H9 (cell line): Measurements from ENCODE around the gene A1CF. TPM values are rescaled to one million over a fixed set of nuclear protein-coding genes. Genes with fewer than 3 reads are reported as not detected.

Experiments used
- DNase-seq: peaks from one replicate; pipeline ENCODE4 v3.0.0-alpha.2; 2017
- H2AFZ ChIP-seq: one replicate; pipeline ENCODE4 v1.6.1; 2013; ENCODE audit warnings: mild to moderate bottlenecking, low read length, control low read depth, moderate library complexity
- H2AK5ac ChIP-seq: 2 replicates; pipeline ENCODE4 v1.6.1; 2013; ENCODE audit warnings: low read length, control low read depth, mixed read lengths; ENCODE audit not compliant: insufficient read length
- H2BK120ac ChIP-seq: one replicate; pipeline ENCODE4 v1.6.1; 2013; ENCODE audit warnings: low read depth, mild to moderate bottlenecking, low read length, control low read depth, inconsistent platforms; ENCODE audit not compliant: poor library complexity, severe bottlenecking
- H2BK12ac ChIP-seq: 2 replicates; pipeline ENCODE4 v1.6.1; 2013; ENCODE audit warnings: low read length, control low read depth, mixed read lengths, low read depth; ENCODE audit not compliant: insufficient read length
- H2BK15ac ChIP-seq: 2 replicates; pipeline ENCODE4 v1.6.1; 2013; ENCODE audit warnings: low read depth, low read length, control low read depth
- H2BK20ac ChIP-seq: one replicate; pipeline ENCODE4 v1.6.1; 2013; ENCODE audit warnings: low read depth, mild to moderate bottlenecking, low read length, control low read depth, inconsistent platforms; ENCODE audit not compliant: poor library complexity, severe bottlenecking
- H2BK5ac ChIP-seq: 2 replicates; pipeline ENCODE4 v1.6.1; 2013; ENCODE audit warnings: low read length, control low read depth, mixed read lengths; ENCODE audit not compliant: insufficient read length
- H3K14ac ChIP-seq: 2 replicates; pipeline ENCODE4 v1.6.1; 2013; ENCODE audit warnings: low read length, control low read depth; ENCODE audit not compliant: insufficient read depth
- H3K18ac ChIP-seq: 2 replicates; pipeline ENCODE4 v1.6.1; 2013; ENCODE audit warnings: low read depth, mild to moderate bottlenecking, mixed read lengths, low read length, control low read depth; ENCODE audit not compliant: insufficient read length
- H3K23ac ChIP-seq: 2 replicates; pipeline ENCODE4 v1.6.1; 2013; ENCODE audit warnings: low read length, control low read depth, mixed read lengths, low read depth; ENCODE audit not compliant: insufficient read length
- H3K23me2 ChIP-seq: 2 replicates; pipeline ENCODE4 v1.6.1; 2013; ENCODE audit warnings: low read depth, mild to moderate bottlenecking, mixed read lengths, low read length, control low read depth; ENCODE audit not compliant: insufficient read length, poor library complexity, severe bottlenecking
- H3K27ac ChIP-seq: 2 replicates; pipeline ENCODE4 v1.5.1; 2013; ENCODE audit warnings: low read length, control low read depth, mixed read lengths, low read depth; ENCODE audit not compliant: insufficient read length
- H3K27me3 ChIP-seq: 2 replicates; pipeline ENCODE4 v1.6.1; 2013; ENCODE audit warnings: low read length, control low read depth, inconsistent platforms; ENCODE audit not compliant: insufficient read depth
- H3K4ac ChIP-seq: 2 replicates; pipeline ENCODE4 v1.6.1; 2013; ENCODE audit warnings: low read depth, mild to moderate bottlenecking, control low read depth, inconsistent platforms, low read length, moderate library complexity
- H3K4me1 ChIP-seq: 2 replicates; pipeline ENCODE4 v1.6.1; 2013; ENCODE audit warnings: low read length, control low read depth, inconsistent platforms; ENCODE audit not compliant: insufficient read depth
- H3K4me2 ChIP-seq: 2 replicates; pipeline ENCODE4 v1.6.1; 2013; ENCODE audit warnings: low read length, control low read depth, mixed read lengths; ENCODE audit not compliant: insufficient read length, insufficient read depth
- H3K56ac ChIP-seq: 2 replicates; pipeline ENCODE4 v1.6.1; 2013; ENCODE audit warnings: low read depth, mild to moderate bottlenecking, mixed read lengths, low read length, control low read depth; ENCODE audit not compliant: insufficient read length
- H3K79me1 ChIP-seq: 2 replicates; pipeline ENCODE4 v1.6.1; 2013; ENCODE audit warnings: low read depth, mild to moderate bottlenecking, moderate library complexity, low read length, control low read depth, inconsistent platforms; ENCODE audit not compliant: insufficient read depth, poor library complexity, severe bottlenecking
- H3K79me2 ChIP-seq: 2 replicates; pipeline ENCODE4 v1.6.1; 2013; ENCODE audit warnings: low read length, control low read depth, inconsistent platforms; ENCODE audit not compliant: insufficient read depth
- H3K9ac ChIP-seq: 2 replicates; pipeline ENCODE4 v1.6.1; 2013; ENCODE audit warnings: low read length, control low read depth, mixed read lengths; ENCODE audit not compliant: insufficient read length; ENCODE audit errors: extremely low read depth
- H3K9me3 ChIP-seq: one replicate; pipeline ENCODE4 v1.6.1; 2013; ENCODE audit warnings: low read depth, low read length, inconsistent platforms; ENCODE audit not compliant: control insufficient read depth
- H3T11ph ChIP-seq: one replicate; pipeline ENCODE4 v1.6.1; 2013; ENCODE audit warnings: mild to moderate bottlenecking, low read length, control low read depth, inconsistent platforms
- H4K20me1 ChIP-seq: one replicate; pipeline ENCODE4 v1.6.1; 2013; ENCODE audit not compliant: control insufficient read depth, insufficient read length, insufficient read depth
- H4K5ac ChIP-seq: 2 replicates; pipeline ENCODE4 v1.6.1; 2013; ENCODE audit warnings: low read depth, mild to moderate bottlenecking, mixed read lengths, low read length, control low read depth; ENCODE audit not compliant: insufficient read length
- H4K8ac ChIP-seq: replicated peaks from 2 replicates; pipeline ENCODE4 v1.6.1; 2013; ENCODE audit warnings: low read length, control low read depth, mixed read lengths, low read depth; ENCODE audit not compliant: insufficient read length
- H4K91ac ChIP-seq: 2 replicates; pipeline ENCODE4 v1.6.1; 2013; ENCODE audit warnings: low read depth, mild to moderate bottlenecking, moderate library complexity, mixed read lengths, low read length, control low read depth; ENCODE audit not compliant: insufficient read length
- H3K27ac Mint-ChIP-seq, 3 experiments: 2 replicates in 2 of 3; 3 replicates in 1 of 3; pipeline ENCODE4 v1.8.0; 2020 to 2021; ENCODE audit warnings: mixed read lengths in 3 of 3, mild to moderate bottlenecking in 1 of 3, moderate library complexity in 1 of 3
- H3K27me3 Mint-ChIP-seq: 2 replicates; pipeline ENCODE4 v1.8.0; 2021; ENCODE audit warnings: low read depth, mild to moderate bottlenecking, moderate library complexity, mixed read lengths
- H3K36me3 Mint-ChIP-seq, 3 experiments: 2 replicates in 2 of 3; 3 replicates in 1 of 3; pipeline ENCODE4 v1.8.0; 2020 to 2021; ENCODE audit warnings: low read depth in 3 of 3, mixed read lengths in 3 of 3; ENCODE audit not compliant: insufficient read depth in 1 of 3
- H3K4me1 Mint-ChIP-seq, 2 experiments: 2 replicates each; pipeline ENCODE4 v1.8.0; 2020; ENCODE audit warnings: mixed read lengths in 2 of 2
- H3K4me3 Mint-ChIP-seq, 2 experiments: 2 replicates in 1 of 2; 3 replicates in 1 of 2; pipeline ENCODE4 v1.8.0; 2020 to 2021; ENCODE audit warnings: mild to moderate bottlenecking in 2 of 2, mixed read lengths in 2 of 2, moderate library complexity in 1 of 2
- H3K9me3 Mint-ChIP-seq, 2 experiments: 2 replicates in 1 of 2; 3 replicates in 1 of 2; pipeline ENCODE4 v1.8.0; 2020; ENCODE audit warnings: mild to moderate bottlenecking in 2 of 2, mixed read lengths in 2 of 2, moderate library complexity in 1 of 2
- CTCF ChIP-seq: fragments of 200-600 bp; sonication (generic); conservative IDR thresholded peaks from 3 replicates; pipeline ENCODE4 v1.8.0; 2021; ENCODE audit warnings: antibody characterized with exemption, mild to moderate bottlenecking
- WGBS: extraction: QIAGEN DNeasy Blood & Tissue Kit; methylation state at CpG from one replicate; pipeline ENCODE4 v1.1.7; 2013; ENCODE audit warnings: missing lambda C conversion rate, low lambda C conversion rate, mixed read lengths; ENCODE audit not compliant: insufficient read length; ENCODE audit errors: extremely low coverage; 5-methylcytosine and 5-hydroxymethylcytosine counted together
- total RNA-seq: library from RNA; stranded (reverse); gene quantifications from 2 replicates; pipeline ENCODE4 v1.2.1, GENCODE V29; 2021

The A1CF gene
- total RNA-seq, 1 experiment from 2014 or later = not detected

- Histone ChIP-seq H2BK120ac (no peak overlapping the region), H4K20me1 (no peaks in the 10 kb centered on the region), H4K91ac (no peak overlapping the region), H3T11ph (no peak overlapping the region), H2AK5ac (no peak overlapping the region), H3K4ac (no peak overlapping the region), H3K56ac (no peak overlapping the region), H2BK5ac (no peak overlapping the region), H3K27ac (no peak overlapping the region), H3K4me2 (no peak overlapping the region), H4K8ac (no peak overlapping the region), H3K14ac (no peak overlapping the region), H3K4me1 (peaks cover 2% of the 10 kb centered on the region; the same call in 1 of the 2 replicates), H3K9ac (no peak overlapping the region), H2BK20ac (no peak overlapping the region), H3K18ac (no peak overlapping the region), H3K23me2 (no peaks in the 10 kb centered on the region), H2BK12ac (no peak overlapping the region), H3K79me2 (no peaks in the 10 kb centered on the region), H2BK15ac (no peak overlapping the region), H3K27me3 (no peaks in the 10 kb centered on the region), H3K9me3 (no peaks in the 10 kb centered on the region), H3K79me1 (no peaks in the 10 kb centered on the region), H2AFZ (no peak overlapping the region), H3K23ac (no peak overlapping the region), H4K5ac (no peak overlapping the region)
- Mint-ChIP-seq H3K36me3 (no peaks in the 10 kb centered on the region), H3K27me3 (no peaks in the 10 kb centered on the region), H3K9me3 (no peaks in the 10 kb centered on the region), H3K4me1 (peaks cover 17% of the 10 kb centered on the region in 2 experiments), H3K27ac (no peak overlapping the region), H3K4me3 (no peak overlapping the region)
- no peak for TF ChIP-seq CTCF
- no CpG with 5 or more reads among the region's 2 CpGs for WGBS
- DNase-seq = no peak
Measured at GRCh38 chr10:50855015-50855414, 30.4 kb downstream of the A1CF start.
